Esophagus muscularis mucosa (tissue), 4 donors: ENCODE results near the gene BNC2.

Source experiments
- CTCF ChIP-seq, 3 experiments: fragments of 200-600 bp in 2 of 3; fragments of 450-650 bp in 1 of 3; sonication (generic) in 2 of 3; IDR thresholded peaks; one replicate each; pipeline ENCODE4 v1.5.1; 2017 to 2019; ENCODE audit warnings: antibody characterized with exemption in 3 of 3, mild to moderate bottlenecking in 2 of 3, moderate library complexity in 1 of 3
- EP300 ChIP-seq: sonication (generic); formaldehyde crosslinking; IDR thresholded peaks from one replicate; pipeline ENCODE4 v1.6.1; 2017; ENCODE audit warnings: antibody characterized with exemption
- POLR2A ChIP-seq: fragments of 450-650 bp; IDR thresholded peaks from one replicate; pipeline ENCODE4 v1.6.1; 2017; ENCODE audit warnings: antibody characterized with exemption, moderate library complexity, mild to moderate bottlenecking, low read depth
- POLR2AphosphoS5 ChIP-seq, 2 donors: sonication (generic); formaldehyde crosslinking; IDR thresholded peaks; one replicate each; pipeline ENCODE4 v1.6.1; 2017; ENCODE audit warnings: antibody characterized with exemption in 2 of 2

GRCh38 chr9:16516891-16517290, 353.6 kb downstream of the BNC2 start:
- TF ChIP-seq POLR2A: no peak
- no peak for TF ChIP-seq CTCF (IDR thresholded peaks at IDR 0.05)
- no peak for TF ChIP-seq POLR2AphosphoS5 (IDR thresholded peaks at IDR 0.05)
- TF ChIP-seq EP300: no peak
